ENCODE results near the gene EGFL7.

GRCh38 chr9:136648751-136649150, 14.0 kb upstream of the EGFL7 start:
- TF ChIP-seq CTCF (conservative IDR thresholded peaks at IDR 0.05), result no peak
- TF ChIP-seq EZH2 (IDR thresholded peaks at IDR 0.05; ENCODE audit: low read depth), result no peak
